Medulla oblongata (tissue), 1 donor: ENCODE results near the gene GRIN2D.

Source experiments
- DNase-seq: peaks from one replicate; pipeline ENCODE4 v3.0.0-alpha.2; 2015; ENCODE audit errors: extremely low spot score

GRIN2D gene

GRCh38 chr19:48397263-48398101 lies 4.0 kb downstream of the GRIN2D start:
- no peak for DNase-seq

- DNase-seq = no peak
Measured at GRCh38 chr19:48398102-48398374, 4.6 kb downstream of the GRIN2D start.

- peak; percentile 16 for DNase-seq
Measured at GRCh38 chr19:48398375-48399235, 5.1 kb downstream of the GRIN2D start.

GRCh38 chr19:48400018-48400742 lies 6.7 kb downstream of the GRIN2D start:
- no peak for DNase-seq

DNA sequence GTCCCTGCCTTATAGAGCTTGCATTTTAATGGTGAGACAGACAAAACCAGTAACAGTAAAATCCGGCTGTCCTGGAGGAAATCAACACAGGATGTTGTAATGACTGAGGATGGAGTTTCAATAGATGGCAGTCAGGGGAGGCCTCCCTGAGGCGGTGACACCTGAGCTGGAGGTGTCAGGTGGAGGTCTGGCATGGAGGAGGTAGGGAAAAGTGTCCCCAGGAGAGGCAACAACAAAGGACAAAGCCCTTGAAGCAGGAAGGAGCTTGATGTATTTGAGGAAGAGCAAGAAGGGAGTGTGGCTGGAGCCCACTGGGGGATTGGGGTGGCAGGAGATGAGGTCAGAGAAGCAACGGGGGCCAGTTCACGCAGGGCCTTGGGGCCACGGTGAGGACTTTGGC lies 7.8 kb downstream of the GRIN2D start:
- no peak for DNase-seq

- DNase-seq = peak; percentile 64
Measured at GRCh38 chr19:48403606-48404005, 10.1 kb downstream of the GRIN2D start.

DNA sequence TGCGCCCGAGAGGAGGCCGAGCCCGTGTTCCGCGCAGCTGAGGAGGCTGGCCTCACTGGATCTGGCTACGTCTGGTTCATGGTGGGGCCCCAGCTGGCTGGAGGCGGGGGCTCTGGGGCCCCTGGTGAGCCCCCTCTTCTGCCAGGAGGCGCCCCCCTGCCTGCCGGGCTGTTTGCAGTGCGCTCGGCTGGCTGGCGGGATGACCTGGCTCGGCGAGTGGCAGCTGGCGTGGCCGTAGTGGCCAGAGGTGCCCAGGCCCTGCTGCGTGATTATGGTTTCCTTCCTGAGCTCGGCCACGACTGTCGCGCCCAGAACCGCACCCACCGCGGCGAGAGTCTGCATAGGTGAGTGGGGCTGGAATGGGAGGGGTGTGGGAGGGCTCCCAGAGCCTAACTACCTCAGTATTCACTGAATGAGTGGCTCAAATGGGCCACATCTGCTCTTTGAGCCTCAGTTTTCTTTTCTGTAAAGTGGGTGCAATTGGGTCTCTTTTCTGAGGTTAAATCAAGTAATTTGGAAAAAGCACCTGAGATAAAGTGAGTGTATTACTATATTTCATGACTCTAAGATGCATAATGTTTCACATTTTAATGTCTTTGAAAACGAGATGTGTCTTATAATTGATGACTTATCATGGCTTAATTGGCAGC lies 11.7 kb downstream of the GRIN2D start:
- no peak for DNase-seq

DNA sequence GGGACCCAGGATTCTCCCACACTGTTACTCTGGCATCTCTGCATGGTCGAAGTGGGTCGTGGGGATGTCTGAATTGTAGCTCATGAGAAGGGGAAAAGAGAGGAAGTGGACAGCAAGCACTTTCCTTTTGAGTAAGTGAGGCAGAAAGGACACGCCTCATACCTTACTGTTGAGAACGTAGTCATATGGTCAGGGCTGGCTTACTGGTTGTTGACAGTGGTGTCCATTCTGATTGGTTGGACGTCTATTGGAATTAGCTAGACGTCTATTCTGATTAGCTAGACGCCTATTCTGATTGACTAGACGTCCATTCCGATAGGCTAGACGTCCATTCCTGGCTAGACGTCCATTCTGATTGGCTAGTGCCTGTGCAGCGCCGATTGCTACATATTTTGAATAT lies 12.4 kb downstream of the GRIN2D start:
- no peak for DNase-seq

- no peak for DNase-seq
Measured at GRCh38 chr19:48413879-48414587, 20.6 kb downstream of the GRIN2D start.

DNA sequence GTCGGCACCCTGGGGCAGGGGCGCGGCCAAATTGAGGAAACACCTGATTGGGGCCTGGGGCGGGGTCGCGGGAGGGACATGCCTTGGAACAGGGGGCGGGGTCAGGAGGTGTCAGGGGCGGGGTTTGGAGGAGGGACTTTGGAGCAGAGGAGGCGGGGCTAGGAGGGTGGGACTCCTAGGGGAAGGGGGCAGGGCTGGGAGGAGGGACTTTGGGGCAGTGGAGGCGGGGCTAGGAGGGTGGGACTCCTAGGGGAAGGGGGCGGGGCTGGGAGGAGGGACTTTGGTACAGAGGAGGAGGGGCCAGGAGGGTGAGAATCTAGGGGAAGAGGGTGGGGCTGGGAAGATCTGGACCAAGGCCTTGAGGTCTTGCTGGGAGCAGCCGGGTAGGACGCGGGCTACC lies 21.9 kb downstream of the GRIN2D start:
- peak; percentile 66 for DNase-seq

DNA sequence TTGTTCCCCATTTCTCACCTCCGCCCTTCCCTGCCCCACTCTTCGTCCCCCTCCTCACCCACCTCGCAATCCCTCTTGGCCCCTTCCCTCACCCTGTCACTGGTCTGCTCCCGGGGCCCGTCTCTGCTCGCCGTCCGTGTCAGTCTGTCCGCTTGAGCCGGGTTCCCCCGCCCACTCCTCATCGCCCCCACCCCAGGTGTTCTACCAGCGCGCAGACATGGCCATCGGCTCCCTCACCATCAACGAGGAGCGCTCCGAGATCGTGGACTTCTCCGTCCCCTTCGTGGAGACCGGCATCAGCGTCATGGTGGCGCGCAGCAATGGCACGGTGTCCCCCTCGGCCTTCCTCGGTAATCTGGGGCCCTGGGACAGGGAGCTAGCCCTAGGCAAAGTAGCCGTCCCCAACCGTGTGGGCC lies 22.3 kb downstream of the GRIN2D start:
- no peak for DNase-seq

DNA sequence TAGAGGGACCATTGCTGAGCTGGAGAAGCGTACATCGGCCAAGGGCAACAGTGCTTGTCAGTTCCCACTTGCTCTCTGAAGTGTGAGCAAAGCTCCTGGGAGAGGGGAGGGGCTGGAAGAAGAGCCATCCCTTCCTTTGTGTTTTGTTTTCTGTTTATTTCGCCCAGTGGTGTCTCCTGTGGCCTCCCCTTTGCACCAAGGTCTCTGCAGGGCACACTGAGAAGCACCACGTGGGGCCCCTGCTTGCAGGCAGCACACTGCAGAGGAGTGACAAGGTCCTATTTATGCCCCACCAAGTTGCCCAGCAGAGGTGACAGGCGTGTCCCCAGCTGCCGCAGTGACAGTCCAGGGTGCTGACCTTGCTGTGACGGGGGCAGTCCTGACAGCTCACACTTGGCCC lies 24.0 kb downstream of the GRIN2D start:
- DNase-seq = no peak

DNA sequence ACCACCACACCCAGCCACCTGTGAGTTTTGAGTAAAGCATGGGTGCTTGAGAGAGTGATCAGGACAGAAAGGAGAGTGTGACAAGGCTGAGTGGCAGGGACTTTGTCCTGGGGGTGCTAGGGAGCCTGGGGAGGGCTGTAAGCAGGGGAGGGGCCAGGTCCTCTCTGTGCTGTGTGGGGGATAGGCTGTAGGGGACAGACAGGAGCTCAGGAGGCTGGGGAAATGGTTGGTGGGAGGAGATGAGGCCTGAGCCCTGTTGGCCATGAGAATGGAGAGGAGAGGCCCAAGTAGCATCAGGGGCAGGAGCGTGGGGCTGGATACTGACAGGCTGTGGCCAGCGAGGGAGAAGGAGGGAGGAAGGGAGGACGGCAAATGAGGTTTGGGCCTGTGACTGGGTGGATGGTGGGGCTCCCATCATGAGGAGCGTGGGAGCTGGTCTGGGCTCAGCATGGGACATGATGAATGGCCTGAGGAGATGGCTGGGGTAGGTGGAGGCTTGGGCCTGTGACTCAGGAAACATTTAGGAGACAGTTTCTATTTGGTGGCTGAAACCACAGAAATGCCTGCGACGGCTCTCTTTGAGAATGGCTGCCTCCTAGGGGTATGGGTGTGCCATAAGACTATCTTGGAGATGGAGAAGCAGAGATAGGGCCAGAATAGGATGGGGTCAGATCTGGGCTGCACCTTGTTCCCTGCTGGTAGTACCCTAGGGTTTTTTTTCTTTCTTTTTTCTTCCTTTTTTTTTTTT lies 25.0 kb downstream of the GRIN2D start:
- no peak for DNase-seq

- peak; percentile 62 for DNase-seq
Measured at GRCh38 chr19:48419158-48419920, 25.9 kb downstream of the GRIN2D start.

DNA sequence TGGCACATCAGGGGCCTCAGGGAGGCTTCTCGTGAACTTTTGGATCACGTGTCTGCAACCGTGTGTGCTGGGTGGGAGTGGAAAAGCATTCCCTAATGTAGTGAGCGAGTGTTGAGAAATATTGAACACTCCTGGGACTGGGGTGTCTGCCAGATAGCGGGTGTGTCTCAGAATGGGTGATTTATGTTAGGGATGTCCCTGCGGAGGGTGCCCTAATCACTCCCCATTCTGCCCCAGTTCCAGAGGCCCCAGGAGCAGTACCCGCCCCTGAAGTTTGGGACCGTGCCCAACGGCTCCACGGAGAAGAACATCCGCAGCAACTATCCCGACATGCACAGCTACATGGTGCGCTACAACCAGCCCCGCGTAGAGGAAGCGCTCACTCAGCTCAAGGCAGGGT lies 28.1 kb downstream of the GRIN2D start:
- no peak for DNase-seq

DNA sequence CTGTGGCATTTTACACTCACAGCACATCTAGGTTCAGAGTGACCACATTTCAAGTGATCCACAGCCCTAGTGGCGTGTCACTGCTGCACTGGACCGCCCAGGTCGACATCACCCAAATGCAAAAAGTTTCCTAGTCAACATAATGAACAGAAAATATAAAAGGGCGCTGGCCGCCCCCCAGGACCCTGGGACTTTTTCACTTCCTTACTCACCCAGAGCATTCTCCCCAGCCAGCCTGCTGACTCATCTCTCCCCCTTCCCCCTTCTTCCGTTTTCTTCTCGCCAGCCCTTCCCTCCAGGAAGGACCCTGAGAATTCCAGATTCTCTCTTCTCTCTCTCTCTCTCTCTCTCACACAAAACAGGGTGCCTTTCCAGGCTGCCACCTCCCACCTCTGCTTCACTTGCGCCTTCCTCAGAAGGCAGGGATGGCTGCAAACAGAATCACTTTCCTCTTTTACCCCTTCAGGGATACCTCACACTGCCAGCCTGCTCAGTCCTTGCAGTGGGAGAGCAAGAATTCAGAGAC lies 31.3 kb downstream of the GRIN2D start:
- peak; percentile 62 for DNase-seq

GRCh38 chr19:48428670-48429069 lies 35.2 kb downstream of the GRIN2D start:
- no peak for DNase-seq

DNA sequence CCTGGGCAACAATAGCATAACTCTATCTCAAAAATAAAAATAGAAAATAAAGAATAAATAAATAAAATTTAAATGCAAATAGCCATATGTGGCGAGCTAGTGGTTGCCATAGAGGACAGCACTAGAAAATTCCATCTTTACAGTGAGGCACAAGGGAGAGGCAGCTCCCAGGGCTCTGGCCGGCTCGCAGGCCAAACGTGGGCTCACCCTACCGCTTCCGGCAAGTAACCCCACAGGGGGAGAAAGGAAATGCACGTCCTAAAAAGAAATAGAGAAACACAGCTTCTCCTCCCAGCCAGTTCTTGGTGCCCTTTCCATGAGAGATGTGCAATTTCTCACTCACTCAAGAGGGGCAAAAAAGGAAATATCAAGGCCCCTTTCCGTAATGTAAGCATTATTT lies 39.9 kb downstream of the GRIN2D start:
- DNase-seq = no peak

- DNase-seq = no peak
Measured at GRCh38 chr19:48436586-48436985, 43.1 kb downstream of the GRIN2D start.
